K562 (cell line): ENCODE measurements around the gene ADAP1. TPM values are rescaled to one million over a fixed set of nuclear protein-coding genes. Genes with fewer than 3 reads are reported as not detected.

Source experiments
- DACH1 ChIP-seq: fragments of 450-650 bp; IDR thresholded peaks from 2 replicates; pipeline ENCODE4 v1.6.1; 2018; ENCODE audit not compliant: partially characterized antibody
- GATA2 ChIP-seq: sonication (generic); formaldehyde crosslinking; IDR thresholded peaks from 2 replicates; pipeline ENCODE4 v1.4.0; 2020; ENCODE audit warnings: mild to moderate bottlenecking, missing genetic modification reagents
- KDM5B ChIP-seq: fragments of 200-600 bp; sonication (generic); IDR thresholded peaks from 2 replicates; pipeline ENCODE4 v1.6.1; 2012; ENCODE audit warnings: low read depth, mild to moderate bottlenecking, moderate library complexity, low read length, control low read depth, inconsistent platforms; ENCODE audit not compliant: insufficient replicate concordance
- NFIC ChIP-seq: fragments of 450-650 bp; IDR thresholded peaks from 2 replicates; pipeline ENCODE4 v1.6.1; 2017; ENCODE audit warnings: mild to moderate bottlenecking, inconsistent platforms
- TFAP4 ChIP-seq: sonication (generic); formaldehyde crosslinking; IDR thresholded peaks from 2 replicates; pipeline ENCODE4 v1.8.0; 2022; ENCODE audit warnings: missing genetic modification reagents, mild to moderate bottlenecking, moderate library complexity, borderline replicate concordance
- ZNF347 ChIP-seq: fragments of 450-650 bp; formaldehyde crosslinking; IDR thresholded peaks from 2 replicates; pipeline ENCODE4 v1.4.0; 2020; ENCODE audit warnings: low read depth, mild to moderate bottlenecking, moderate library complexity
- polyA plus RNA-seq, 8 experiments: library from polyadenylated mRNA; depleted of rRNA in 4 of 8; stranded (reverse) in 5 of 8; unstranded in 3 of 8; fragments of >200 nt; fragmentation: Nextera tagmentation in 2 of 8; fragmentation: Illumina TruSeq in 1 of 8; extraction: Ambion mirVana in 2 of 8; extraction: Trizol in 1 of 8; gene quantifications; 2 replicates each; pipeline versions ENCODE4 v1.2.1 to v1.2.3, GENCODE V29; 2011 to 2014; ENCODE audit warnings: inconsistent platforms in 1 of 8, missing spikeins in 1 of 8
- total RNA-seq, 7 experiments: library from RNA; depleted of rRNA in 6 of 7; stranded (reverse); fragments of >200 nt in 6 of 7; fragmentation: Illumina TruSeq in 2 of 7; extraction: Trizol in 2 of 7; gene quantifications; 2 replicates each; pipeline versions ENCODE4 v1.2.1 to v1.2.3, GENCODE V29; 2011 to 2021; ENCODE audit warnings: low replicate concordance in 1 of 7
- TF ChIP-seq, protein P1 (sequence below), 2 experiments: IDR thresholded peaks; 2 replicates each; pipeline ENCODE4 v1.6.1; 2012; ENCODE audit warnings: improper control_type of control experiment in 2 of 2, low read depth in 2 of 2, low read length in 2 of 2, borderline replicate concordance in 1 of 2
- TF ChIP-seq, protein P2 (sequence below): fragments of 200-800 bp; sonication (Bioruptor generic); IDR thresholded peaks from 2 replicates; pipeline ENCODE4 v1.6.1; 2017; ENCODE audit warnings: missing genetic modification characterization, missing compliant biosample characterization

The ADAP1 gene
- total and polyA plus RNA-seq, 9 of the 15 experiments (the other 6 are each of a cell fraction or from before 2014, with no cell fraction given) = 0.27 to 1.4 (median 0.52) TPM; not detected in 3

- TF ChIP-seq, protein P1, sequence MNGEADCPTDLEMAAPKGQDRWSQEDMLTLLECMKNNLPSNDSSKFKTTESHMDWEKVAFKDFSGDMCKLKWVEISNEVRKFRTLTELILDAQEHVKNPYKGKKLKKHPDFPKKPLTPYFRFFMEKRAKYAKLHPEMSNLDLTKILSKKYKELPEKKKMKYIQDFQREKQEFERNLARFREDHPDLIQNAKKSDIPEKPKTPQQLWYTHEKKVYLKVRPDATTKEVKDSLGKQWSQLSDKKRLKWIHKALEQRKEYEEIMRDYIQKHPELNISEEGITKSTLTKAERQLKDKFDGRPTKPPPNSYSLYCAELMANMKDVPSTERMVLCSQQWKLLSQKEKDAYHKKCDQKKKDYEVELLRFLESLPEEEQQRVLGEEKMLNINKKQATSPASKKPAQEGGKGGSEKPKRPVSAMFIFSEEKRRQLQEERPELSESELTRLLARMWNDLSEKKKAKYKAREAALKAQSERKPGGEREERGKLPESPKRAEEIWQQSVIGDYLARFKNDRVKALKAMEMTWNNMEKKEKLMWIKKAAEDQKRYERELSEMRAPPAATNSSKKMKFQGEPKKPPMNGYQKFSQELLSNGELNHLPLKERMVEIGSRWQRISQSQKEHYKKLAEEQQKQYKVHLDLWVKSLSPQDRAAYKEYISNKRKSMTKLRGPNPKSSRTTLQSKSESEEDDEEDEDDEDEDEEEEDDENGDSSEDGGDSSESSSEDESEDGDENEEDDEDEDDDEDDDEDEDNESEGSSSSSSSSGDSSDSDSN (IDR thresholded peaks at IDR 0.05; ENCODE audit: borderline replicate concordance in 1 of 2, low read depth in 2 of 2, low read length in 2 of 2) = no peak
- TF ChIP-seq ZNF347 = no peak
- peak; percentile 35 for TF ChIP-seq KDM5B
- peak; percentile 89 for TF ChIP-seq NFIC
- TF ChIP-seq GATA2 = peak; percentile 29; the same call in 1 of the 2 replicates
- TF ChIP-seq, protein P2, sequence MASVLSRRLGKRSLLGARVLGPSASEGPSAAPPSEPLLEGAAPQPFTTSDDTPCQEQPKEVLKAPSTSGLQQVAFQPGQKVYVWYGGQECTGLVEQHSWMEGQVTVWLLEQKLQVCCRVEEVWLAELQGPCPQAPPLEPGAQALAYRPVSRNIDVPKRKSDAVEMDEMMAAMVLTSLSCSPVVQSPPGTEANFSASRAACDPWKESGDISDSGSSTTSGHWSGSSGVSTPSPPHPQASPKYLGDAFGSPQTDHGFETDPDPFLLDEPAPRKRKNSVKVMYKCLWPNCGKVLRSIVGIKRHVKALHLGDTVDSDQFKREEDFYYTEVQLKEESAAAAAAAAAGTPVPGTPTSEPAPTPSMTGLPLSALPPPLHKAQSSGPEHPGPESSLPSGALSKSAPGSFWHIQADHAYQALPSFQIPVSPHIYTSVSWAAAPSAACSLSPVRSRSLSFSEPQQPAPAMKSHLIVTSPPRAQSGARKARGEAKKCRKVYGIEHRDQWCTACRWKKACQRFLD (CRISPR knock-in tag) = 0 out of 2 replicates have a peak, but pooled peaks have one; percentile 47
- TF ChIP-seq TFAP4 (CRISPR knock-in tag) = peak; percentile 86
- peak; percentile 75 for TF ChIP-seq DACH1
Measured at GRCh38 chr7:901388-902154, 52.9 kb downstream of the ADAP1 start (continued).
